ENCODE results near the gene TTF1.

GRCh38 chr9:132424857-132425674 lies 18.4 kb upstream of the TTF1 start:
- TF ChIP-seq CTCF (IDR thresholded peaks at IDR 0.05 in 4 of 5, conservative IDR thresholded peaks at IDR 0.05 in 1 of 5), result no peak
- TF ChIP-seq POLR2A (IDR thresholded peaks at IDR 0.05), result no peak

All from gastrocnemius medialis (tissue), 4 donors.